ENCODE results near the gene ETV4. TPM values are rescaled to one million over a fixed set of nuclear protein-coding genes. Genes with fewer than 3 reads are reported as not detected.
"Not testable (repeated sequence)": the region's sequence is repeated elsewhere in the genome, so short reads cannot be mapped to it uniquely, and the experiment has no call there.

ETV4 gene
- polyA plus RNA-seq, 1 donor from 2014 or later, result 0.61 TPM

- H3K9me3 ChIP-seq (ENCODE audit: low read length), result no peaks in the 10 kb centered on the region
- no peak overlapping the region for H3K27ac ChIP-seq (ENCODE audit: low read length)
- no peaks in the 10 kb centered on the region for H4K20me1 ChIP-seq (ENCODE audit: insufficient read depth)
- no peak overlapping the region for H2AFZ ChIP-seq (ENCODE audit: low read depth, low read length)
- no peak overlapping the region for H3K9ac ChIP-seq (ENCODE audit: low read length)
- no peaks in the 10 kb centered on the region for H3K9me2 ChIP-seq (ENCODE audit: insufficient read depth, low read length)
- H3K4me3 ChIP-seq (ENCODE audit: low read length), result no peak overlapping the region
- H3K79me2 ChIP-seq (replicated peaks; ENCODE audit: insufficient read depth, low read length), result no peaks in the 10 kb centered on the region
- no peaks in the 10 kb centered on the region for H3F3A ChIP-seq (ENCODE audit: insufficient read depth, low read length, poor library complexity, severe bottlenecking)
- peaks cover 6% of the 10 kb centered on the region for H3K36me3 ChIP-seq (ENCODE audit: insufficient read depth, low read length)
- H3K4me2 ChIP-seq (ENCODE audit: low read length), result no peak overlapping the region
- H3K27me3 ChIP-seq (ENCODE audit: insufficient read depth, low read depth, low read length), result no peaks in the 10 kb centered on the region
- TF ChIP-seq REST (IDR thresholded peaks at IDR 0.05; ENCODE audit: borderline replicate concordance) (no peak), POLR2AphosphoS5 (IDR thresholded peaks at IDR 0.05) (no peak), CTCF (IDR thresholded peaks at IDR 0.05; ENCODE audit: poor library complexity, severe bottlenecking) (no peak), RAD21 (conservative IDR thresholded peaks at IDR 0.05) (no peak), TAF1 (IDR thresholded peaks at IDR 0.05; ENCODE audit: low read depth) (no peak), EP300 (conservative IDR thresholded peaks at IDR 0.05; ENCODE audit: poor library complexity, severe bottlenecking) (no peak), SMC3 (conservative IDR thresholded peaks at IDR 0.05; ENCODE audit: poor library complexity) (no peak), EZH2 (IDR thresholded peaks at IDR 0.05; ENCODE audit: borderline replicate concordance, insufficient read depth, low read length, poor library complexity, severe bottlenecking) (no peak), MXI1 (conservative IDR thresholded peaks at IDR 0.05; ENCODE audit: poor library complexity, severe bottlenecking) (no peak)
Measured at GRCh38 chr17:43517161-43517560, 29.0 kb downstream of the ETV4 start.

- no peak for TF ChIP-seq POLR2AphosphoS5 (IDR thresholded peaks at IDR 0.05)
- no peak for TF ChIP-seq REST (IDR thresholded peaks at IDR 0.05; ENCODE audit: borderline replicate concordance)
- no peak for TF ChIP-seq CTCF (IDR thresholded peaks at IDR 0.05; ENCODE audit: poor library complexity, severe bottlenecking)
- TF ChIP-seq EZH2 (IDR thresholded peaks at IDR 0.05; ENCODE audit: borderline replicate concordance, insufficient read depth, low read length, poor library complexity, severe bottlenecking), result no peak
- no peak for TF ChIP-seq SMC3 (conservative IDR thresholded peaks at IDR 0.05; ENCODE audit: poor library complexity)
- no peak for TF ChIP-seq RAD21 (conservative IDR thresholded peaks at IDR 0.05)
- no peak for TF ChIP-seq MXI1 (conservative IDR thresholded peaks at IDR 0.05; ENCODE audit: poor library complexity, severe bottlenecking)
- no peak for TF ChIP-seq TAF1 (IDR thresholded peaks at IDR 0.05; ENCODE audit: low read depth)
- no peak for TF ChIP-seq EP300 (conservative IDR thresholded peaks at IDR 0.05; ENCODE audit: poor library complexity, severe bottlenecking)
- H3K9me2 ChIP-seq (ENCODE audit: insufficient read depth, low read length), result no peaks in the 10 kb centered on the region
- no peak overlapping the region for H2AFZ ChIP-seq (ENCODE audit: low read depth, low read length)
- H3F3A ChIP-seq (ENCODE audit: insufficient read depth, low read length, poor library complexity, severe bottlenecking), result no peaks in the 10 kb centered on the region
- no peaks in the 10 kb centered on the region for H3K27me3 ChIP-seq (ENCODE audit: insufficient read depth, low read depth, low read length)
- H3K27ac ChIP-seq (ENCODE audit: low read length), result no peak overlapping the region
- no peak overlapping the region for H3K4me3 ChIP-seq (ENCODE audit: low read length)
- H3K4me2 ChIP-seq (ENCODE audit: low read length), result no peak overlapping the region
- H3K79me2 ChIP-seq (replicated peaks; ENCODE audit: insufficient read depth, low read length), result no peaks in the 10 kb centered on the region
- peaks cover 6% of the 10 kb centered on the region for H3K36me3 ChIP-seq (ENCODE audit: insufficient read depth, low read length)
- H4K20me1 ChIP-seq (ENCODE audit: insufficient read depth), result no peaks in the 10 kb centered on the region
- H3K9ac ChIP-seq (ENCODE audit: low read length), result no peak overlapping the region
- no peaks in the 10 kb centered on the region for H3K9me3 ChIP-seq (ENCODE audit: low read length)
Measured at GRCh38 chr17:43515656-43516055, 30.5 kb downstream of the ETV4 start.

GRCh38 chr17:43511199-43511598, 34.9 kb downstream of the ETV4 start:
- not testable (repeated sequence) for H3K9me2 ChIP-seq (ENCODE audit: insufficient read depth, low read length); H3K27ac ChIP-seq (ENCODE audit: low read length); H3F3A ChIP-seq (ENCODE audit: insufficient read depth, low read length, poor library complexity, severe bottlenecking); H4K20me1 ChIP-seq (ENCODE audit: insufficient read depth); H3K27me3 ChIP-seq (ENCODE audit: insufficient read depth, low read depth, low read length); H3K4me2 ChIP-seq (ENCODE audit: low read length); H3K9me3 ChIP-seq (ENCODE audit: low read length); H3K4me3 ChIP-seq (ENCODE audit: low read length); H3K9ac ChIP-seq (ENCODE audit: low read length); H3K36me3 ChIP-seq (ENCODE audit: insufficient read depth, low read length); H3K79me2 ChIP-seq (replicated peaks; ENCODE audit: insufficient read depth, low read length); H2AFZ ChIP-seq (ENCODE audit: low read depth, low read length)

Measured in neural cell (in vitro differentiated cells).